ENCODE data around the gene TRIM41.

The TRIM41 gene

GRCh38 chr5:181243564-181244343, 20.7 kb downstream of the TRIM41 start, which contains the start of gene RACK1:
Gene RACK1 (minus strand): TSS chr5:181243906. CDS start chr5:181243800, 106 bp downstream.
- peak within 1 kb of the TSS; percentile 99 for H3K27ac ChIP-seq (ENCODE audit: extremely low read depth, low read depth, low read length)
- H3K4me3 ChIP-seq (ENCODE audit: low read depth, low read length): peak within 1 kb of the TSS; percentile 98
- no peaks in the 10 kb centered on the region for H3K4me1 ChIP-seq (ENCODE audit: control insufficient read depth, insufficient read depth, low read length)
- H3K36me3 ChIP-seq (ENCODE audit: control insufficient read depth in 2 of 2, insufficient read depth in 1 of 2, low read length in 2 of 2): peaks cover 24 to 56% of the 10 kb centered on the region in 2 experiments; a peak in 2 of 3 replicates
- H3K9me3 ChIP-seq (ENCODE audit: control insufficient read depth, insufficient read depth, low read depth, low read length): no peaks in the 10 kb centered on the region
- ChIA-PET POLR2A (interaction anchor here (0.6 to 4.1 kb wide), 11 partner anchors 9 to 59 kb away, joined by 3 to 39 read pairs (median 4); partner anchors contain the start of genes TRIM41 and TRIM52), CTCF (interaction anchor here (1.0 kb wide), 1 partner anchor 52 kb away, joined by 4 read pairs; no protein-coding TSS in a partner anchor)
- TF ChIP-seq PRDM1 (tag by site-specific recombination; IDR thresholded peaks at IDR 0.05) (0 out of 2 replicates have a peak, but pooled peaks have one; percentile 8), ZNF473 (tag by site-specific recombination; IDR thresholded peaks at IDR 0.05) (no peak), ZNF350 (tag by site-specific recombination; IDR thresholded peaks at IDR 0.05) (no peak), ZBTB7A (tag by site-specific recombination; IDR thresholded peaks at IDR 0.05; ENCODE audit: low read depth) (peak; percentile 82), IKZF3 (tag by site-specific recombination; IDR thresholded peaks at IDR 0.05) (no peak), ZNF19 (tag by site-specific recombination; IDR thresholded peaks at IDR 0.05; ENCODE audit: low read depth) (no peak), ZNF121 (tag by site-specific recombination; IDR thresholded peaks at IDR 0.05) (peak; percentile 70; the same call in 1 of the 2 replicates), ZNF366 (tag by site-specific recombination; conservative IDR thresholded peaks at IDR 0.05) (peak; percentile 46), ZXDB (tag by site-specific recombination; IDR thresholded peaks at IDR 0.05) (peak; percentile 81), ZNF239 (tag by site-specific recombination; IDR thresholded peaks at IDR 0.05) (0 out of 2 replicates have a peak, but pooled peaks have one; percentile 52), ZBTB21 (tag by site-specific recombination; IDR thresholded peaks at IDR 0.05) (no peak), SP3 (tag by site-specific recombination; IDR thresholded peaks at IDR 0.05) (peak; percentile 83), REPIN1 (tag by site-specific recombination; IDR thresholded peaks at IDR 0.05; ENCODE audit: low read depth) (peak; percentile 14; the same call in 1 of the 2 replicates), ZNF785 (tag by site-specific recombination; IDR thresholded peaks at IDR 0.05) (no peak), SP7 (tag by site-specific recombination; IDR thresholded peaks at IDR 0.05) (peak; percentile 72), SP2 (tag by site-specific recombination; IDR thresholded peaks at IDR 0.05) (peak; percentile 64), ZNF654 (tag by site-specific recombination; IDR thresholded peaks at IDR 0.05; ENCODE audit: low read depth) (no peak), ZNF404 (tag by site-specific recombination; IDR thresholded peaks at IDR 0.05) (no peak), WT1 (tag by site-specific recombination; IDR thresholded peaks at IDR 0.05) (peak; percentile 52; the same call in 1 of the 2 replicates), ZNF76 (tag by site-specific recombination; IDR thresholded peaks at IDR 0.05; ENCODE audit: borderline replicate concordance, low read depth) (peak; percentile 90), ZBTB17 (tag by site-specific recombination; IDR thresholded peaks at IDR 0.05) (peak; percentile 85), ZNF324 (tag by site-specific recombination; IDR thresholded peaks at IDR 0.05) (peak; percentile 56; the same call in 1 of the 2 replicates), GLI4 (tag by site-specific recombination; IDR thresholded peaks at IDR 0.05) (peak; percentile 94; the same call in 1 of the 2 replicates), REST (tag by site-specific recombination; IDR thresholded peaks at IDR 0.05) (peak; percentile 47; the same call in 1 of the 2 replicates)
- TF ChIP-seq, protein P1, sequence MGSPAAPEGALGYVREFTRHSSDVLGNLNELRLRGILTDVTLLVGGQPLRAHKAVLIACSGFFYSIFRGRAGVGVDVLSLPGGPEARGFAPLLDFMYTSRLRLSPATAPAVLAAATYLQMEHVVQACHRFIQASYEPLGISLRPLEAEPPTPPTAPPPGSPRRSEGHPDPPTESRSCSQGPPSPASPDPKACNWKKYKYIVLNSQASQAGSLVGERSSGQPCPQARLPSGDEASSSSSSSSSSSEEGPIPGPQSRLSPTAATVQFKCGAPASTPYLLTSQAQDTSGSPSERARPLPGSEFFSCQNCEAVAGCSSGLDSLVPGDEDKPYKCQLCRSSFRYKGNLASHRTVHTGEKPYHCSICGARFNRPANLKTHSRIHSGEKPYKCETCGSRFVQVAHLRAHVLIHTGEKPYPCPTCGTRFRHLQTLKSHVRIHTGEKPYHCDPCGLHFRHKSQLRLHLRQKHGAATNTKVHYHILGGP (tag by site-specific recombination; IDR thresholded peaks at IDR 0.05): no peak
- TF ChIP-seq, protein P2, sequence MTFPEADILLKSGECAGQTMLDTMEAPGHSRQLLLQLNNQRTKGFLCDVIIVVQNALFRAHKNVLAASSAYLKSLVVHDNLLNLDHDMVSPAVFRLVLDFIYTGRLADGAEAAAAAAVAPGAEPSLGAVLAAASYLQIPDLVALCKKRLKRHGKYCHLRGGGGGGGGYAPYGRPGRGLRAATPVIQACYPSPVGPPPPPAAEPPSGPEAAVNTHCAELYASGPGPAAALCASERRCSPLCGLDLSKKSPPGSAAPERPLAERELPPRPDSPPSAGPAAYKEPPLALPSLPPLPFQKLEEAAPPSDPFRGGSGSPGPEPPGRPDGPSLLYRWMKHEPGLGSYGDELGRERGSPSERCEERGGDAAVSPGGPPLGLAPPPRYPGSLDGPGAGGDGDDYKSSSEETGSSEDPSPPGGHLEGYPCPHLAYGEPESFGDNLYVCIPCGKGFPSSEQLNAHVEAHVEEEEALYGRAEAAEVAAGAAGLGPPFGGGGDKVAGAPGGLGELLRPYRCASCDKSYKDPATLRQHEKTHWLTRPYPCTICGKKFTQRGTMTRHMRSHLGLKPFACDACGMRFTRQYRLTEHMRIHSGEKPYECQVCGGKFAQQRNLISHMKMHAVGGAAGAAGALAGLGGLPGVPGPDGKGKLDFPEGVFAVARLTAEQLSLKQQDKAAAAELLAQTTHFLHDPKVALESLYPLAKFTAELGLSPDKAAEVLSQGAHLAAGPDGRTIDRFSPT (tag by site-specific recombination; IDR thresholded peaks at IDR 0.05): peak; percentile 91
- TF ChIP-seq, protein P3, sequence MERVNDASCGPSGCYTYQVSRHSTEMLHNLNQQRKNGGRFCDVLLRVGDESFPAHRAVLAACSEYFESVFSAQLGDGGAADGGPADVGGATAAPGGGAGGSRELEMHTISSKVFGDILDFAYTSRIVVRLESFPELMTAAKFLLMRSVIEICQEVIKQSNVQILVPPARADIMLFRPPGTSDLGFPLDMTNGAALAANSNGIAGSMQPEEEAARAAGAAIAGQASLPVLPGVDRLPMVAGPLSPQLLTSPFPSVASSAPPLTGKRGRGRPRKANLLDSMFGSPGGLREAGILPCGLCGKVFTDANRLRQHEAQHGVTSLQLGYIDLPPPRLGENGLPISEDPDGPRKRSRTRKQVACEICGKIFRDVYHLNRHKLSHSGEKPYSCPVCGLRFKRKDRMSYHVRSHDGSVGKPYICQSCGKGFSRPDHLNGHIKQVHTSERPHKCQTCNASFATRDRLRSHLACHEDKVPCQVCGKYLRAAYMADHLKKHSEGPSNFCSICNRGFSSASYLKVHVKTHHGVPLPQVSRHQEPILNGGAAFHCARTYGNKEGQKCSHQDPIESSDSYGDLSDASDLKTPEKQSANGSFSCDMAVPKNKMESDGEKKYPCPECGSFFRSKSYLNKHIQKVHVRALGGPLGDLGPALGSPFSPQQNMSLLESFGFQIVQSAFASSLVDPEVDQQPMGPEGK (tag by site-specific recombination; IDR thresholded peaks at IDR 0.05): no peak; the same call in 1 of the 2 replicates
- TF ChIP-seq, protein P4, sequence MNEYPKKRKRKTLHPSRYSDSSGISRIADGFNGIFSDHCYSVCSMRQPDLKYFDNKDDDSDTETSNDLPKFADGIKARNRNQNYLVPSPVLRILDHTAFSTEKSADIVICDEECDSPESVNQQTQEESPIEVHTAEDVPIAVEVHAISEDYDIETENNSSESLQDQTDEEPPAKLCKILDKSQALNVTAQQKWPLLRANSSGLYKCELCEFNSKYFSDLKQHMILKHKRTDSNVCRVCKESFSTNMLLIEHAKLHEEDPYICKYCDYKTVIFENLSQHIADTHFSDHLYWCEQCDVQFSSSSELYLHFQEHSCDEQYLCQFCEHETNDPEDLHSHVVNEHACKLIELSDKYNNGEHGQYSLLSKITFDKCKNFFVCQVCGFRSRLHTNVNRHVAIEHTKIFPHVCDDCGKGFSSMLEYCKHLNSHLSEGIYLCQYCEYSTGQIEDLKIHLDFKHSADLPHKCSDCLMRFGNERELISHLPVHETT (tag by site-specific recombination; IDR thresholded peaks at IDR 0.05): peak; percentile 71
